Osteocyte (in vitro differentiated cells): ENCODE results near the gene RSRC1. TPM values are rescaled to one million over a fixed set of nuclear protein-coding genes. Genes with fewer than 3 reads are reported as not detected.

Experiments used
- DNase-seq: peaks from one replicate; pipeline ENCODE4 v3.0.0; 2021; ENCODE audit warnings: mixed read lengths; ENCODE audit not compliant: unreplicated experiment; ENCODE audit errors: extremely low spot score
- H3K27ac Mint-ChIP-seq: one replicate; pipeline ENCODE4 v1.8.0; 2021; ENCODE audit warnings: mild to moderate bottlenecking, mixed read lengths; ENCODE audit not compliant: unreplicated experiment
- H3K27me3 Mint-ChIP-seq: one replicate; pipeline ENCODE4 v1.8.0; 2021; ENCODE audit warnings: mixed read lengths; ENCODE audit not compliant: unreplicated experiment
- H3K36me3 Mint-ChIP-seq: one replicate; pipeline ENCODE4 v1.8.0; 2021; ENCODE audit warnings: mixed read lengths; ENCODE audit not compliant: unreplicated experiment
- H3K4me1 Mint-ChIP-seq: one replicate; pipeline ENCODE4 v1.8.0; 2021; ENCODE audit warnings: mixed read lengths; ENCODE audit not compliant: unreplicated experiment
- H3K4me3 Mint-ChIP-seq: one replicate; pipeline ENCODE4 v1.8.0; 2021; ENCODE audit warnings: mild to moderate bottlenecking, moderate library complexity, mixed read lengths; ENCODE audit not compliant: unreplicated experiment
- H3K9me3 Mint-ChIP-seq: one replicate; pipeline ENCODE4 v1.8.0; 2021; ENCODE audit warnings: mixed read lengths; ENCODE audit not compliant: unreplicated experiment
- total RNA-seq: library from RNA; stranded (reverse); gene quantifications from 2 replicates; pipeline ENCODE4 v1.2.1, GENCODE V29; 2021
- TF ChIP-seq, protein P1 (sequence below): fragments of 200-600 bp; sonication (generic); IDR thresholded peaks from 2 replicates; pipeline ENCODE4 v1.5.0; 2021; ENCODE audit warnings: antibody characterized with exemption, mild to moderate bottlenecking, moderate library complexity

The RSRC1 gene
- total RNA-seq, 1 donor from 2014 or later, result 26.3 TPM

DNA sequence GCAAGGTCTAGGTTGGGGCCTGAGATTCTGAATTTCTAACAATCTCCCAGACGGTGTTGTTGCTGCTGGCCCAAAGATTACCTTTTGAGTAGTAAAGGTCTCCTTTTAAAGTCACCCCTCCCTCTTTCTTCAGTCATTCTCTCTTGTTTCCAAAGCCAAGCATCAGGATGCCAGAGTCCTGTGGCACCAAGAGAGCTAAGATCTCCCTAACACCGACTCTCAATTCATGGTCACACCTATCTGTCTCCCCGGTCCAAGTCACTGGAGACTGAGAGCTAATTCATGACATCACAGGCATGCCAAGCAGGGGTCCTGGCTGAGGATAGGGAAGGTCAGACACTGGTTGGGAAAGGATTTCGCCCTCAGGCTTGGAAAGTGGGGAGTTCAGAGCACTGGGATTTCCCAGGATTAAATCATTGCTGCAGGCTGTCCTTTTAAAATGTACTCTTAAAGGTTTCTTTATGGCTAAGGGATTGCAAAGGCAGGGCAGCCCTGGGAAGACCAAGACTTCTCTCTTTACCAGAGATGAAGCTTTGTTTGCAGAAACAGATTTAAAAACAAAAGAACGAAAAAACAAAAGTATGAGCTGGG lies 11.0 kb upstream of the RSRC1 start:
- H3K36me3 Mint-ChIP-seq, result no peaks in the 10 kb centered on the region
- no peak overlapping the region for H3K4me3 Mint-ChIP-seq
- DNase-seq, result no peak
- no peaks in the 10 kb centered on the region for H3K9me3 Mint-ChIP-seq
- H3K4me1 Mint-ChIP-seq, result peaks cover 33% of the 10 kb centered on the region
- H3K27ac Mint-ChIP-seq, result no peak overlapping the region
- TF ChIP-seq, protein P1, sequence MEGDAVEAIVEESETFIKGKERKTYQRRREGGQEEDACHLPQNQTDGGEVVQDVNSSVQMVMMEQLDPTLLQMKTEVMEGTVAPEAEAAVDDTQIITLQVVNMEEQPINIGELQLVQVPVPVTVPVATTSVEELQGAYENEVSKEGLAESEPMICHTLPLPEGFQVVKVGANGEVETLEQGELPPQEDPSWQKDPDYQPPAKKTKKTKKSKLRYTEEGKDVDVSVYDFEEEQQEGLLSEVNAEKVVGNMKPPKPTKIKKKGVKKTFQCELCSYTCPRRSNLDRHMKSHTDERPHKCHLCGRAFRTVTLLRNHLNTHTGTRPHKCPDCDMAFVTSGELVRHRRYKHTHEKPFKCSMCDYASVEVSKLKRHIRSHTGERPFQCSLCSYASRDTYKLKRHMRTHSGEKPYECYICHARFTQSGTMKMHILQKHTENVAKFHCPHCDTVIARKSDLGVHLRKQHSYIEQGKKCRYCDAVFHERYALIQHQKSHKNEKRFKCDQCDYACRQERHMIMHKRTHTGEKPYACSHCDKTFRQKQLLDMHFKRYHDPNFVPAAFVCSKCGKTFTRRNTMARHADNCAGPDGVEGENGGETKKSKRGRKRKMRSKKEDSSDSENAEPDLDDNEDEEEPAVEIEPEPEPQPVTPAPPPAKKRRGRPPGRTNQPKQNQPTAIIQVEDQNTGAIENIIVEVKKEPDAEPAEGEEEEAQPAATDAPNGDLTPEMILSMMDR, result no peak
- peaks cover 97% of the 10 kb centered on the region for H3K27me3 Mint-ChIP-seq

DNA sequence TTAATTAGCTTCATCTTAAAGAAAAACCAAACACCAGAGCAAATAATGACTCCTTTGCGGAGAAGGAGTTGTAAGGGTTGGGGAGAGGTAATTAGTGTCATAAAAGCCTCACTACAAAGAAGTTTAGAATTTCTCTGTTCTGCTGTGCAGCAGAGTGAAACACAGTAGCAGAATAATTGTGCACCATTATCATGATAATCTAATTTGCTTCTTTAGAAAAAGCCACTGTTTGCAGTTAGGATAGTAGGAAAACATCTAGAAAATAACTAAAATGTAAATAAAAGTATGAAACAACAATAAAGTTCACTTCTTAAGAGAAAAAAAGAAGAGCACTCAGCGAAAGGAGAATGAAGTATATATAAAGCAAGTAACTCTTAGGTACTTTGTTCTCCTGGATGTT lies 9.2 kb upstream of the RSRC1 start:
- DNase-seq, result no peak
- peaks cover 3% of the 10 kb centered on the region for H3K36me3 Mint-ChIP-seq
- no peaks in the 10 kb centered on the region for H3K9me3 Mint-ChIP-seq
- peaks cover 38% of the 10 kb centered on the region for H3K4me1 Mint-ChIP-seq
- peaks cover 94% of the 10 kb centered on the region for H3K27me3 Mint-ChIP-seq
- no peak overlapping the region for H3K4me3 Mint-ChIP-seq
- TF ChIP-seq, protein P1, result no peak
- no peak overlapping the region for H3K27ac Mint-ChIP-seq

DNA sequence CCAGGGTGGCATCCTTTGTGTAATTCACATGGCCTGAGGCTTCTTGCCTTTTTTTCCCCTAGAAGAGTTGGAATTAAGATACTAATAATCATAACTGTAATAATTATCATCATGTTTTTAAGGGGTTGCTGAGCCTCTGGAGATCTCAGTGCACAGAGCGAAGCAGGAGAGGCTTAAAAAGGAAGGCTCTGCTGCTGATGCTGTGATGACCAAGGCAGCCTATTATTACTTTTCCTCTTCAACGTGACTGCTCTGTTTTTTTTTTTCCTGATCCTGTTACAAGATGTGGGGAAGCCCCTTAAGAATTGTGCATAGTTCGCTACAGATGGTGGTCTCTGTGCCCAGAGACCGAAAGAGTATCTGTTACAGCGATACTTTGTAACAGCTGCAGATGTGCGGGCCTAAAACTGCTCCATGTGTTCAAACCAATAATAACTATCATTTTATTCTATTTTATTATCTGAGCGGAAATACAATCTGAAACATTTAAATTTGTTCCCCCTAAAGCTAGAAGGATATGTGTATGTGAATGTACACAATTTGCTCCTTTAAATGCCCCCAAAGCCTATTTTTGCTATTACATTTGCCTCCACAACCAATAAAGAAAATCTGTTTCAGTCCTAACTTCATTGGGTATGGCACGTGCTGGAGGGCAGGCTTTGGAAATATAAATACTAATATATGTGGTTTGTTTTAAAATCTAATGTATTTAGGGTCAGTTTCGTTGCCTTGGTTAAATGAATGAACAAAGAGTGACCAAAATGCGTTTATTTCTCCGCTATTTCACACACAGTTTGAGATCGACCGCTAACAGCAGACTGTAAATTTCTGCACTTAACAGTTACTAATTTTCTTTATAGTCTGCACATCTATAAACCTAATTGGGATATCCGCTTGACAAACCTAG lies 8.3 kb upstream of the RSRC1 start:
- no peaks in the 10 kb centered on the region for H3K9me3 Mint-ChIP-seq
- no peak for DNase-seq
- no peak overlapping the region for H3K4me3 Mint-ChIP-seq
- H3K36me3 Mint-ChIP-seq, result peaks cover 3% of the 10 kb centered on the region
- peaks cover 92% of the 10 kb centered on the region for H3K27me3 Mint-ChIP-seq
- H3K4me1 Mint-ChIP-seq, result peaks cover 45% of the 10 kb centered on the region
- H3K27ac Mint-ChIP-seq, result no peak overlapping the region
- TF ChIP-seq, protein P1, result no peak

DNA sequence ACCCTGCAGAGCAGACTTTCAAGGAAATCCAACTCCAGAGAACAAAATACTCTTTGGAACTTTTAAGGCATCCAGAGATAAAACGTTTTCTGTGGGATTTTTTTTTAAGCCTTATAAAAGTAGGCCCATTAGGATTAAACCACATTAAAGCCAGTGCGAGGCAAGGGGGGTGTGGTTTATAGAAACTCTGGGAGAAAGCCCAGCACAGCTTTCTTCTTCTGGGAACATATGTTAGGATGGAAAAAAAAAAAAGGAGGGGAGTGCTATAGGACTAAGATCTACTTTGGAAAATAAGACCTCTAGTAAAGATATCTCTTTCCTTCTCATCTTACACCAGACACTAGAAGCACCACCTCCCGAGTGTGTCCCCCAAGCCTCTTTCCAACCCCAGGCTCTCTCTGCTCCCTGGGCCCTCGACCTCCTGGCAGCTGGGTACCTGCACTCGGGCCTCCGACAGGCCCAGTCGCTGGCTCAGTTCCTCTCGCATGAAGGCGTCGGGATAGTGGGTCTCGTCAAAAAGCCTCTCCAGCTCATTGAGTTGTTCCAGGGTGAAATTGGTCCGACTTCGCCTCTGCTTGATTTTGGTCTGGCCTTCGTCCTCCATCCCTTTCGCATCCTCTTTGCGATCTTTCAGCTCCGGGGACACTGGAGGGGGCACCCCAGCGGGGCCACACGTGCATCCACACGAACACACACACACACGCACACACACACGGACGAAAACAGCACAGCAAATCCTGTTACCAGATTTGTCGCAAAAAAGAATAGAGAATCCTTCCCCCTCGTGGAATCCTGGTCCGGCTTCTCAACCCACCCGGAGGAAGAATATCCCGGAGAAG lies 7.4 kb upstream of the RSRC1 start:
- Mint-ChIP-seq H3K9me3 (no peaks in the 10 kb centered on the region), H3K36me3 (peaks cover 3% of the 10 kb centered on the region), H3K27me3 (peaks cover 92% of the 10 kb centered on the region), H3K4me3 (no peak overlapping the region), H3K27ac (no peak overlapping the region), H3K4me1 (peaks cover 48% of the 10 kb centered on the region)
- DNase-seq, result no peak
- TF ChIP-seq, protein P1, result no peak
